Neural cell (in vitro differentiated cells): Measurements from ENCODE around the gene CATSPERD.

Source experiments
- CTCF ChIP-seq: fragments of 450-650 bp; IDR thresholded peaks from 2 replicates; pipeline ENCODE4 v1.5.1; 2014; ENCODE audit warnings: antibody characterized with exemption, mild to moderate bottlenecking, moderate library complexity; ENCODE audit not compliant: poor library complexity, severe bottlenecking
- EP300 ChIP-seq: fragments of 450-650 bp; conservative IDR thresholded peaks from 2 replicates; pipeline ENCODE4 v1.6.1; 2014; ENCODE audit warnings: antibody characterized with exemption, mild to moderate bottlenecking, moderate library complexity; ENCODE audit not compliant: poor library complexity, severe bottlenecking
- EZH2 ChIP-seq: fragments of 200-600, 300-800 bp; shearing (Covaris generic), sonication (generic); IDR thresholded peaks from 2 replicates; pipeline ENCODE4 v1.6.1; 2014; ENCODE audit warnings: antibody characterized with exemption, low read length, borderline replicate concordance, mild to moderate bottlenecking; ENCODE audit not compliant: insufficient read depth, poor library complexity, severe bottlenecking
- MXI1 ChIP-seq: fragments of 450-650 bp; conservative IDR thresholded peaks from 2 replicates; pipeline ENCODE4 v1.6.1; 2014; ENCODE audit warnings: antibody characterized with exemption, mild to moderate bottlenecking; ENCODE audit not compliant: poor library complexity, severe bottlenecking
- POLR2AphosphoS5 ChIP-seq: IDR thresholded peaks from 2 replicates; pipeline ENCODE4 v1.6.1; 2012
- RAD21 ChIP-seq: fragments of 450-650 bp; conservative IDR thresholded peaks from 2 replicates; pipeline ENCODE4 v1.6.1; 2014; ENCODE audit warnings: antibody characterized with exemption, mild to moderate bottlenecking, moderate library complexity
- SMC3 ChIP-seq: fragments of 450-650 bp; conservative IDR thresholded peaks from 2 replicates; pipeline ENCODE4 v1.6.1; 2014; ENCODE audit warnings: antibody characterized with exemption, mild to moderate bottlenecking, moderate library complexity; ENCODE audit not compliant: poor library complexity

- TF ChIP-seq RAD21 (no peak), CTCF (no peak), EP300 (no peak), POLR2AphosphoS5 (no peak), MXI1 (no peak), EZH2 (no peak), SMC3 (no peak)
Observed at GRCh38 chr19:5818594-5818993, 98.2 kb downstream of the CATSPERD start.
